Mononuclear cell (primary cell): ENCODE results near the gene AGPAT1. TPM values are rescaled to one million over a fixed set of nuclear protein-coding genes. Genes with fewer than 3 reads are reported as not detected.

Experiments
- H3K27me3 ChIP-seq: 2 replicates; pipeline ENCODE4 v1.6.0; 2011; ENCODE audit warnings: low read length, control low read depth; ENCODE audit not compliant: insufficient read depth
- H3K4me1 ChIP-seq: 2 replicates; pipeline ENCODE4 v1.5.1; 2011; ENCODE audit warnings: mild to moderate bottlenecking, low read length, control low read depth; ENCODE audit not compliant: insufficient read depth
- H3K4me3 ChIP-seq: 2 replicates; pipeline ENCODE4 v1.5.1; 2011; ENCODE audit warnings: mild to moderate bottlenecking, low read length, moderate library complexity
- H3K9me3 ChIP-seq: 2 replicates; pipeline ENCODE4 v1.5.1; 2011; ENCODE audit warnings: low read depth, mild to moderate bottlenecking, control low read depth, low read length
- total RNA-seq: library from RNA; depleted of rRNA; stranded (reverse); fragments of >200 nt; gene quantifications from one replicate; pipeline ENCODE4 v1.2.3, GENCODE V29; 2012

Gene AGPAT1
- total RNA-seq, 1 donor: 12.9 TPM

- no peak overlapping the region for H3K4me3 ChIP-seq
- H3K4me1 ChIP-seq: peaks cover 54% of the 10 kb centered on the region
- H3K9me3 ChIP-seq: no peaks in the 10 kb centered on the region
- no peaks in the 10 kb centered on the region for H3K27me3 ChIP-seq
These were observed 7.7 kb upstream of the AGPAT1 start for GRCh38 chr6:32183483-32184083.

GRCh38 chr6:32183030-32183429 lies 7.1 kb upstream of the AGPAT1 start:
- no peak overlapping the region for H3K4me3 ChIP-seq
- peaks cover 50% of the 10 kb centered on the region for H3K4me1 ChIP-seq
- H3K27me3 ChIP-seq: no peaks in the 10 kb centered on the region
- H3K9me3 ChIP-seq: no peaks in the 10 kb centered on the region

GRCh38 chr6:32182555-32182981 lies 6.7 kb upstream of the AGPAT1 start:
- H3K4me1 ChIP-seq: peaks cover 47% of the 10 kb centered on the region
- no peaks in the 10 kb centered on the region for H3K27me3 ChIP-seq
- no peak overlapping the region for H3K4me3 ChIP-seq
- no peaks in the 10 kb centered on the region for H3K9me3 ChIP-seq

GRCh38 chr6:32181915-32182529 lies 6.1 kb upstream of the AGPAT1 start:
- H3K27me3 ChIP-seq: no peaks in the 10 kb centered on the region
- no peaks in the 10 kb centered on the region for H3K9me3 ChIP-seq
- H3K4me3 ChIP-seq: no peak overlapping the region
- H3K4me1 ChIP-seq: peaks cover 47% of the 10 kb centered on the region

- H3K9me3 ChIP-seq: no peaks in the 10 kb centered on the region
- no peaks in the 10 kb centered on the region for H3K27me3 ChIP-seq
- H3K4me3 ChIP-seq: no peak overlapping the region
- H3K4me1 ChIP-seq: peaks cover 47% of the 10 kb centered on the region
These were observed 5.3 kb upstream of the AGPAT1 start for GRCh38 chr6:32181148-32181702.

GRCh38 chr6:32179766-32180405 lies 4.0 kb upstream of the AGPAT1 start:
- H3K4me3 ChIP-seq: no peak overlapping the region

GRCh38 chr6:32178547-32179440 lies 2.9 kb upstream of the AGPAT1 start:
- H3K4me3 ChIP-seq: peak overlapping the region; percentile 57
- peaks cover 61% of the 10 kb centered on the region for H3K4me1 ChIP-seq
- no peaks in the 10 kb centered on the region for H3K27me3 ChIP-seq
- no peaks in the 10 kb centered on the region for H3K9me3 ChIP-seq

More at GRCh38 chr6:32179766-32180405, 4.0 kb upstream of the AGPAT1 start:
- Histone ChIP-seq H3K27me3 (no peaks in the 10 kb centered on the region), H3K9me3 (no peaks in the 10 kb centered on the region), H3K4me1 (peaks cover 51% of the 10 kb centered on the region)

GRCh38 chr6:32177788-32178546 lies 2.1 kb upstream of the AGPAT1 start, which contains the start of gene RNF5:
Gene RNF5 (plus strand): TSS chr6:32178405. CDS start chr6:32178512, 107 bp downstream.
- Histone ChIP-seq H3K9me3 (no peaks in the 10 kb centered on the region), H3K4me1 (peaks cover 66% of the 10 kb centered on the region), H3K4me3 (peak within 1 kb of the TSS; percentile 57), H3K27me3 (no peaks in the 10 kb centered on the region)

GRCh38 chr6:32177183-32177787 lies 1.4 kb upstream of the AGPAT1 start:
- peaks cover 63% of the 10 kb centered on the region for H3K4me1 ChIP-seq
- H3K27me3 ChIP-seq: no peaks in the 10 kb centered on the region
- H3K9me3 ChIP-seq: no peaks in the 10 kb centered on the region
- H3K4me3 ChIP-seq: peak overlapping the region; percentile 57

GRCh38 chr6:32176476-32177182 lies 745 bp upstream of the AGPAT1 start:
- H3K4me3 ChIP-seq: peak overlapping the region; percentile 76
- H3K9me3 ChIP-seq: no peaks in the 10 kb centered on the region

GRCh38 chr6:32175322-32175710 lies 568 bp downstream of the AGPAT1 start:
- no peaks in the 10 kb centered on the region for H3K27me3 ChIP-seq
- no peaks in the 10 kb centered on the region for H3K9me3 ChIP-seq
- peaks cover 61% of the 10 kb centered on the region for H3K4me1 ChIP-seq
- peak overlapping the region; percentile 76 for H3K4me3 ChIP-seq

More at GRCh38 chr6:32176476-32177182, 745 bp upstream of the AGPAT1 start:
- Histone ChIP-seq H3K27me3 (no peaks in the 10 kb centered on the region), H3K4me1 (peaks cover 61% of the 10 kb centered on the region)

- Histone ChIP-seq H3K4me1 (peaks cover 54% of the 10 kb centered on the region), H3K9me3 (no peaks in the 10 kb centered on the region), H3K27me3 (no peaks in the 10 kb centered on the region), H3K4me3 (no peak overlapping the region)
These were observed 1.5 kb downstream of the AGPAT1 start for GRCh38 chr6:32174416-32174815.

GRCh38 chr6:32173051-32173727 lies 2.7 kb downstream of the AGPAT1 start:
- Histone ChIP-seq H3K4me3 (no peak overlapping the region), H3K4me1 (peaks cover 45% of the 10 kb centered on the region), H3K27me3 (no peaks in the 10 kb centered on the region), H3K9me3 (no peaks in the 10 kb centered on the region)
